NCI-H446 (cell line): ENCODE data around the gene SURF4.

ENCODE experiments used
- DNase-seq, 2 experiments: peaks; one replicate each; lab custom pipeline; 2025; lab: John Stamatoyannopoulos, UW

SURF4 gene

GRCh38 chr9:133375724-133376654 lies at the start of gene SURF4, which contains the start of gene STKLD1:
SURF4 (minus strand) TSS chr9:133376060; CDS start chr9:133375969, 91 bp downstream.
STKLD1 (plus strand) TSS chr9:133376366; CDS start chr9:133376474, 108 bp downstream.
- peak; percentile 75 to 93 for DNase-seq

DNA sequence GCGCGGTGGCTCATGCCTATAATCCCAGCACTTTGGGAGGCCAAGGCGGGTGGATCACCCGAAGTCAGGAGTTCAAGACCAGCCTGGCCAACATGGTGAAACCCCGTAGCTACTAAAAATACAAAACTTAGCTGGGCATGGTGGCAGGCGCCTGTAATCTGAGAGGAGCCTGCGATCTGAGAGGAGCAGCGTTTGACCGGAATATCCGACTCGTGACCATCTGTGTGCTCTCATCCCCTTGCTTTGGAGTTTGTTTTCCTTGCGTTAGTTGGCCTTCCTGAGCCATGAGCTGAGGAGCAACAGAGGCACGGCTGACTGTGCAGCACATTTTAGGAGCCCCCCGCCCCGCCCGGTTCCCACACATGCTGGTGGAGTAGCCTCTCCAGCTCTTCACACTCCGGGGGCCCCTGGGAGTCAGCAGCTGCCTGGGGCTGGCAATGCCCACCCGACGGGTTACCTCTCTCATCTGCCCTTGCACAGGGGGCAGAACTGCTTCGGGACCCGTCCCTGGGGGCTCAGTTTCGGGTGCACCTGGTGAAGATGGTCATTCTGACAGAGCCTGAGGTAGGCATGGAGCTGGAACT lies 49.3 kb upstream of the SURF4 start:
- no peak for DNase-seq

DNA sequence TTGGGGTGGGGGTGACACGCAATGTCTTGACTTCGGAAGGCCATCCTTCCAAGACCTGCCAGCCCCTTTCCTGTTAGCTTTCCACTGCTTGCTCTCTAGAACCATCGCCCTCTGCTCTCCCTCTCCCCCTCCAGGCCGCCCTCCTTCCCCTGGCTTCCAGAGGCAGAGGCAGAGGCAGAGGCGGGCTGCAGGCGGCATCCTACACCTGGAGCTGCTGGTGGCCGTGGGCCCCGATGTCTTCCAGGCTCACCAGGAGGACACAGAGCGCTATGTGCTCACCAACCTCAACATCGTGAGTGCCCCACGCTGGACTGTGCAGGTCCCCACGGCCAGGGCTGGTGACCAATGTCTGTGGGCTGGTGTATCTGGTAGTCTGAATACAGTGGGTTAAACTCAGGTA lies 48.3 kb upstream of the SURF4 start:
- DNase-seq = no peak

- DNase-seq = no peak
Observed at GRCh38 chr9:133423216-133423615, 47.4 kb upstream of the SURF4 start.

DNA sequence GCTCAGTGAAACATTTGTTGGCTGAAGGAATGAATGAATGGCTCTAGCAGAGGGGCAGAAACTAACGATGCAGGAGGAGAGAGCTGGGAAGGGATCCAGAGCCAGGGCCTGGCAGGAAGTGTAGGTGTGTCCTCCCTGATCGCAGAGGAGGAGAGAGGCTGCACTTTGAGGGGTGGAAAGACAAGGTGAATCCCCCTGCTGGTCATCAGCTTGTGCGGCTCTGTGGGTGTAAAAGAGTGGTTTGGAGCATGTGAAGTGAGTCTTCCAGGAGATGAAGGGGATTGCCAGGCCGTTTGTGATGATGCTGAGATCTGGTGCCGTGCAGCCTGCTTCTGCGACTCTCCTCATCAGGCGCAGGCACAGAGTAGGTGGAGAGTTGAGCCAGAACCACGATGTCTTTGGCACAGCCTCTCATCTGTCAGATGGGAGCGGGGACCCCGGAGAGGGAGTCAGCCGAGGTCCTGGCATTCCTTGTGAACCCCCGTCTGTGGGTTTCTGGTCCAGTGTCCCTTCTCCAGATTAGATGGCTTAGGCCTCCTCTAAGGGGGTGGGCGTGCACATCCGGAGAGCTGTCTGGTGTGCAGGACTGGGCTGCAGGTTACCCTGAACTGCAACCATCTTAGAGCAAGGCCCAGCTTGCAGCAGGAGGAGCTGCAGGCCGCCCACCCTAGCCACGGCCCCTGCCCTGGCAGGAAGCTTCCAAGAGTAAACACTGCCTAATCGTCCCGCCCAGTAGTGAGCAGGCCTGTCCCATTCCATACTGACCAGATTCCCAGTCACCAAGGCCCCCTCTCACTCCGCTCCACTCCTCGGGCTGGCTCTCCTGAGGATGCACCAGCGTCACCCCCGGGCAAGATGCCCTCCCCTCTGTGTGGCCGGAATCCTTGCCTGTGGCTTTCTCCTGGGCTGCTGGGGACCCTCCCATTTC lies 46.0 kb upstream of the SURF4 start, which contains the start of gene ADAMTS13:
Gene ADAMTS13, plus strand, starts transcription at position 753 of the 928 bp plus-strand sequence. Its CDS starts 77 bp downstream, at position 830.
- DNase-seq = no peak

- no peak for DNase-seq
Observed at GRCh38 chr9:133420392-133420827, 44.5 kb upstream of the SURF4 start.

GRCh38 chr9:133419005-133419404 lies 43.1 kb upstream of the SURF4 start:
- DNase-seq = no peak

GRCh38 chr9:133417541-133418461 lies 41.9 kb upstream of the SURF4 start, which contains the start of gene REXO4:
REXO4 (minus strand) TSS chr9:133418010; CDS start chr9:133417844, 166 bp downstream.
- DNase-seq = peak; percentile 70 to 78

- no peak for DNase-seq
Observed at GRCh38 chr9:133415170-133415569, 39.3 kb upstream of the SURF4 start.

DNA sequence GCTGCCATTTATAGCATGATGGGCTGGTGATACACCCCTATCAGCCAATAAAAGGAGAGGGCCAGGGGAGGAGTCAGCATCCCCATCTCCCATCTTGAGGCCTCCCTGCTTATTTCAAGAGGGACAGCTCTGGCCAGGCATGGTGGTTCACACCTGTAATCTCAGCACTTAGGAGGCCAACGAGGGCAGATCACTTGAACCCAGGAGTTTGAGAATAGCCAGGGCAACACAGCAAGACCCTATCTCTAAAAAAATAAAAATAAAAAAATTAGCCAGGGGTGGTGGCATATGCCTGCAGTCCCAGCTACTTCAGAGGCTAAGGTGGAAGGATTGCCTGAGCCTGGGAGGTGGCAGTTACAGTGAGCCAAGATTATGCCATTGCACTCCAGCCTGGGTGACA lies 32.2 kb upstream of the SURF4 start:
- no peak for DNase-seq

- peak in 1 of 2 experiments; percentile 16 for DNase-seq
Observed at GRCh38 chr9:133406480-133407307, 30.8 kb upstream of the SURF4 start.

GRCh38 chr9:133405508-133406438 lies 29.9 kb upstream of the SURF4 start:
- DNase-seq = no peak

GRCh38 chr9:133404454-133405002 lies 28.7 kb upstream of the SURF4 start:
- DNase-seq = no peak

GRCh38 chr9:133403766-133404453 lies 28.1 kb upstream of the SURF4 start:
- no peak for DNase-seq

DNA sequence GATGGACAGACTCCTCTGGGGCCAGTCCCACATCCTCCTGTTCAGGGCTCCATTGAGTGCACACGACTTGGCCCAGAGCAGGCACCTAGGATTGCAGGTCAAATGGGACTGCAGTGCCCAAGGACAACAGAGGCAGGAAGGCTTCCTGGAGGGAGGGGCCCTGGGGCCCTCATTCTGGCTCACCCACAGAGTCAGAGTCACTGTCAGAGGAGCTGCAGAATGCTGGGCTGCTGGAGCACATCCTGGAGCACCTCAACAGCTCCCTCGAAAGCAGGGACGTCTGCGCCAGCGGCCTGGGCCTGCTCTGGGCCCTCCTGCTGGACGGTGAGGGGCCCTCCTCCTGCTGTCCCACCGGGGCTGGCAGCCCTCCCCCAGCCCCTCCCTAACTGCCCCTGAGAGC lies 26.8 kb upstream of the SURF4 start:
- DNase-seq = no peak

DNA sequence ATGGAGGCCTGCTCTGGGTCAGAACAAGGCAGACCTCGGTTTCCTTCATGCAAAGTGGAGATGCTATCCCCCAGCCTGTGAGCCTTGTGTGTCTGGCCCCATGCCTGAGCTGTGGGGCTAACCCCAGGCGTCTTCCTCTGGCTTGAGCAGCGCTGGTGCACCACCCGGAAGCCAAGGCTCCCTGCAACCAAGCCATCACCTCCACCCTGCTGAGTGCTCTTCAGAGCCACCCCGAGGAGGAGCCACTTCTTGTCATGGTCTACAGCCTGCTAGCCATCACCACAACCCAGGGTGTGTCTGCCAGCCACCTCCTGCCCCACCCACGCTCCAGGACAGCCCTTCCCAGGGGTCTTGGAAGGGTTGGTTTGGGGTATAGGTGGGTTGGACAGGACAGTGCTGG lies 25.7 kb upstream of the SURF4 start:
- DNase-seq = no peak

DNA sequence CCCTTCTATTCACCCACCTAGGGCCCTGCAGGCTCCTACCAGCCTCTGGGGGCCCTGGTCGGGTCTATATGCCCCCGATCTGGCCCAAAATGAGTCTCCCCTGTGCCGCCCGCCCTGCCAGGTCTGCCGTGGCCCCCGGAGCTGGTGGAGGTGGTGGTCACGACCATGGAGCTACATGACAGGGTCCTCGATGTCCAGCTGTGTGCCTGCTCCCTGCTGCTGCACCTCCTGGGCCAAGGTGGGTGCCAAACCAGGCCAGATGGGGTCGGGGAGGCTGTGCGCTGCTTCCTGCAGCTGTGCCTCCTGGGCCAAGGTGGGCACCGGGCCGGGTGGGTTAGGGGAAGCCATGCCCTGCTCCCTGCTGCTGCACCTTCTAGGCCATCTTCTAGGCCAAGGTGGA lies 24.4 kb upstream of the SURF4 start:
- no peak for DNase-seq

- DNase-seq = no peak
Observed at GRCh38 chr9:133397895-133398294, 22.0 kb upstream of the SURF4 start.
